Stimulated activated CD8-positive, alpha-beta memory T cell treated with anti-CD3 and anti-CD28 coated beads, Interleukin-15, amount 100 ng/mL, for 1 hour (primary cell): Measurements from ENCODE around the gene TMEM127.

Experiments used
- DNase-seq: peaks from one replicate; pipeline ENCODE4 v3.0.0-alpha.2; 2020; ENCODE audit warnings: low read depth

TMEM127 gene

DNA sequence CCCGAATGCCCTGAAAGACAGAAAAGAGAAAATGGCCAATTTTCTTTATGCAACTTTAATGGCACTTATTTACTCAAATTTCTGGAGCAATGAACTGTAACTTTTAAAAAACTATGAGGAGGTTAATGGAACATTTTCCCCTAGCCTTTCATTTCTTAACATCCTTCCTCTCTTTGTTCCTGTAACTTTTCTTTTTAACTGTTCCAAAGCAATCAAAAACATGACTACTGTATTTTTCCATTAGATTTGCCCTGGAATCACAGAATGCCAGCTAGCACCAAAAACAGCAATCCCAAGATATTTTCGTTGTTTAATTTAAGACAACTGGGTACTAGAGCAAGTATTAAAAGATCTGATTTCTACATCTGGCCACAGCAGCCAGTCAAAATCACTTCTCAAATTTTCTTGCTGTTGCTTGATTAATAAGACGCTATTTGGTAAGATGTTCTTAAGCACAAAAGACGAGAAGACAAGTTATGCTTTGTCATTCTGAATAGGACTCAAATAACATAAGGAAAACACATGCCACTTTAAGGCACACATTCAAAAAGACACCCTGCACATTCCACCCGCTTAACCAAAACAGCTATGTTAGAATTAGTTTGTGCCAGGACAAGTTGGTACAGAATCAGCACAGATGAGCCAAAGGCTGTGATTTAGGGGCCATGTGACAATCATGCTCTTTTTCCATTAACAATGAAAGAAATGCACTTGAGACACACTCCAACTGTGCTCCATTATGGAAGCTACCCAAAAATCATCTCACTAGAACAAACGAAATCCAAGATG is 60.8 kb downstream of the TMEM127 start:
- no peak for DNase-seq

- no peak for DNase-seq
Measured at GRCh38 chr2:96203130-96204028, 62.4 kb downstream of the TMEM127 start.

DNA sequence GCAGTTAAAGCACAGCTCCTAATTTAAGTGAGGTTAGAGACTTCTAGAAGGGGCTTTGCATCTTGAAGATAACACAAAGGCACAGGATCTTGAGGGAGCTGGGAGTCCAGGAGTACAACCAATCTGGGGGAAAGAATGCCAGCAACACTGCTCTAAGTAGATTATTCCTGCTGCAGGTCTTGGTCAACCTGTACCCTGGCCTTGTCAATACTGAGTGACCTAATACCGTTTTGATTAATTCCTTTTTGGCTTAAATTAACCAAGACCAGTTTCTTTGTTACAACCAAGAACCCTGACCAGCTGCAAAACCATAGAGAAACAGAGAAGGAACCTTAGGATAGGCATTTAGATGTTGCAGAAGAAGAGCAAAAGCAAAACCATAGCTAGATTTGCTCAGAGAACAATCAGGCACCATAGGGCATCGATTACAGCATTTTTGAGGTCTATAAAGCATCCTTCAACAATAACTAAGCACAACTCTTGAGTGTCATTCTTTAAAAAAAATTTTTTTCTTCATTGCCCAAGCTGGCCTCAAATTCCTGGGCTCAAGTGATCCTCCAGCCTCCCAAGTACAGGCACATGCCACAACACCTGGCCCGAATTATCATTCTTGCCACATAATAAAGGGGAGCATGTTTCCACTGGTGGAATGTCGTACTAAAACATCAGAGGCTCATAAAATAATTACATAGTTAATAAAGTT is 63.5 kb downstream of the TMEM127 start:
- no peak for DNase-seq

DNA sequence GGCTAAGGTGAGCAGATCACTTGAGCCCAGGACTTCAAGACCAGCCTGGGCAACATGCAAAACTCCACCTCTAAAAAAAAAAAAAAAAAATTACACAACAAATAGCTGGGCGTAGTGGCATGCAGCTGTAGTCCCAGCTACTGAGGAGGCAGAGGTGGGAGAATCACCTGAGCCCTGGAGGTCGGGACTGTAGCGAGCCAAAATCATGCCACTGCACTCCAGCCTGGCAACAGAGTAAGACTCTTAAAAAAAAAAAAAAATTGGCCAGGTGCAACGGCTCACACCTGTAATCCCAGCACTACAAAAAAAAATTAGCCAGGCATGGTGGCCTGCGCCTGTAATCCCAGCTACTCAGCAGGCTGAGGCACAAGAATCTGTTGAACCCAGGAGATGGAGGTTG is 64.5 kb downstream of the TMEM127 start:
- DNase-seq, result no peak

- DNase-seq, result no peak
Measured at GRCh38 chr2:96198921-96199320, 66.9 kb downstream of the TMEM127 start.
